Esophagus muscularis mucosa (tissue), 3 donors: ENCODE results near the gene CDC20B.

Source experiments
- CTCF ChIP-seq, 3 experiments: fragments of 200-600 bp in 2 of 3; fragments of 450-650 bp in 1 of 3; sonication (generic) in 2 of 3; IDR thresholded peaks; one replicate each; pipeline ENCODE4 v1.5.1; 2017 to 2019; ENCODE audit warnings: antibody characterized with exemption in 3 of 3, mild to moderate bottlenecking in 2 of 3, moderate library complexity in 1 of 3
- POLR2A ChIP-seq: fragments of 450-650 bp; IDR thresholded peaks from one replicate; pipeline ENCODE4 v1.6.1; 2017; ENCODE audit warnings: antibody characterized with exemption, moderate library complexity, mild to moderate bottlenecking, low read depth

- TF ChIP-seq POLR2A (no peak), CTCF (IDR thresholded peaks at IDR 0.05) (no peak)
These were observed 29.4 kb downstream of the CDC20B start for GRCh38 chr5:55143624-55144023.
